HG03558 (cell line): ENCODE measurements around the gene DPP3.

Experiments
- ATAC-seq: cut with Tn5 transposase; IDR thresholded peaks from one replicate; pipeline ENCODE4 v1.9.1; 2021; ENCODE audit warnings: moderate number of reproducible peaks; ENCODE audit not compliant: unreplicated experiment; ENCODE audit errors: extremely low read depth

Gene DPP3

GRCh38 chr11:66477263-66478201 lies 2.7 kb upstream of the DPP3 start:
- ATAC-seq = no peak

DNA sequence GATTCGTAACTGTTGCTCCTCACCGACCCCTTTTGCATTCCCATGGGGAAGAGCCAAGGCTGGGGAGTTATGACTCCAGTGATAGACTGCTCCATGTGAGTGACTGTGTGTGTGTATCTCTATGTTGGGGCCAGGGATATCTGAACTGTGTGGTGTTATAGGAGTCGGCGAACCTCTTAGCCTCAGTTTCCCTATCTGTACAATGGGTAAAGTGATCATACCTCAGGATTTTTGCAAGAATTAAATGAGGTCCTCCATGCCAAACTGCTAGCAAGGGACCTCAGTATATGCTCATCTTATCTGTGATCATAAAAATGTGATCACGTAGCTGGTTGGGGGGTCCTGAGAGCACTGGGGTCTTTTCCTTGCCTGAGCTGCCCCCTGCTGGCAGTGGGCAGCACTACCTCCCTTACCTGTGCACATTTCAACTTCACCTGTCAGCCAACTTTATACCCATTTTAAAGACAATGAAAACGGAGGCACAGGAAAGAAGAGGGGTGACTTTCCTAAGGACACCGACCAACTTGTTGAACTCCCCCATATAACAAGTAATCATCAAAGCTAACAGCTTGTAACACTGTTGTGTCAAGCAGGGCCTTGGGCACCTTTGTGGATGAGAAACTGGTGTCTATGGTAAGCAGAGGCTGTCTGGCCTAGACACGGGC lies 1.4 kb upstream of the DPP3 start:
- ATAC-seq = no peak

- ATAC-seq = no peak
Measured at GRCh38 chr11:66479394-66480116, 679 bp upstream of the DPP3 start.

DNA sequence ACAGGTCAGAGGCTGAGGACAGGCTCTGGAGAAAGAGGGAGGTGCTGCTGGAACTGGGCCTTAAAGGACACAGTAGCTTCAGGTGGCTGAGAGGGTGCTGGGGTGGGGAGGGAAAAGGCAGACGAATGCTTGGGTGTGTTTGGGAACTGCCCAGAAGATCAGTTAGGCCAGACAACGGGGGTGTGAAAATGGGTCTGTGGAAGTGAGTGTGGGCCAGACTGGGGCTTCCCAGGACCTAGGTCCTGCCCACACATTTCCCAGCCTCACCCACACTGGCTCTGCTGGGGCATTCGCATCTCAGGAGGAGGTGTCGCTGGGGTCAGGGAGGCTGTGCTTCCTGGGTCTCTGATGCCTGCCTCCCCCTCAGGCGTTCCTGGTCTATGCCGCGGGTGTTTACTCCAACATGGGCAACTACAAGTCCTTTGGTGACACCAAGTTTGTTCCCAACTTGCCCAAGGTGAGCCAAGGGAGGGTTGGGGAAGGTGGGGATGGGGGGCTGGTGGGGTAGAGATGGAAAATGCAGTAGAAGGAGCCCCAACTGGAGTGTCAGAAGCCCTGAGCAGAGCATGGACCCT lies 4.7 kb downstream of the DPP3 start:
- no peak for ATAC-seq

DNA sequence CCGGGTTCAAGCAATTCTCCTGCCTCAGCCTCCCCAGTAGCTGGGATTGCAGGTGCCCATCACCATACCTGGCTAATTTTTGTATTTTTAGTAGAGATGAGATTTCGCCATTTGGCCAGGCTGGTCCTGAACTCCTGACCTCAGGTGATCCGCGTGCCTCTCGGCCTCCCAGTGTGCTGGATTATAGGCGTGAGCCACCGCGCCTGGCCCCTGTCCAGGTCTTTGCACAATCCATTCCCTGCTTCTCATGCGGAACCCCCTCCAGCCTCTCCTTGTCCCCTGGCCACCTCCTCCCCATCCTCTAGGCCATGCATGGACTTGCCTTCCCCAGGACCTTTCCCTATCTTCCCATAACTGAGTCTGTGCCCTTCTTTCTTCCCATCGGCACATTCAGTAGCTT lies 8.7 kb downstream of the DPP3 start:
- ATAC-seq = no peak

DNA sequence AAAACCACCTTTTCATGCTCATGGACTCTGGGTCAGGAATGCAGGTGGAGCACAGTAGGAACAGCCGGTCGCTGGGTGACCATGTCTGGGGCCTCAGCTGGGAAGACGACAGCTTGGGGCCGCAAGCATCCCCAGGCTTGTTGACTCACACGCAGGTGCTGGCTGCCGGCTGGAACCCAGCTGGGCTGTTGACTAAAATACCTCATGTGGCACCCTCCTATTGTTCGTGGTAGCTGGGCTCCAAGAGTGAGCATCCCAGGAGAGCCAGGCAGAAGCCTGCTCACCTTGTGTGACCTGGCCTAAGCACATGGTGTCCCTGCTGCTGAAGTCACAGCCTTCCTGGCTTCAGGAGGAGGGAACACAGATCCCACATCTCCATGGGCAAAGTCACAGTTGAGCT lies 9.4 kb downstream of the DPP3 start:
- ATAC-seq = no peak

DNA sequence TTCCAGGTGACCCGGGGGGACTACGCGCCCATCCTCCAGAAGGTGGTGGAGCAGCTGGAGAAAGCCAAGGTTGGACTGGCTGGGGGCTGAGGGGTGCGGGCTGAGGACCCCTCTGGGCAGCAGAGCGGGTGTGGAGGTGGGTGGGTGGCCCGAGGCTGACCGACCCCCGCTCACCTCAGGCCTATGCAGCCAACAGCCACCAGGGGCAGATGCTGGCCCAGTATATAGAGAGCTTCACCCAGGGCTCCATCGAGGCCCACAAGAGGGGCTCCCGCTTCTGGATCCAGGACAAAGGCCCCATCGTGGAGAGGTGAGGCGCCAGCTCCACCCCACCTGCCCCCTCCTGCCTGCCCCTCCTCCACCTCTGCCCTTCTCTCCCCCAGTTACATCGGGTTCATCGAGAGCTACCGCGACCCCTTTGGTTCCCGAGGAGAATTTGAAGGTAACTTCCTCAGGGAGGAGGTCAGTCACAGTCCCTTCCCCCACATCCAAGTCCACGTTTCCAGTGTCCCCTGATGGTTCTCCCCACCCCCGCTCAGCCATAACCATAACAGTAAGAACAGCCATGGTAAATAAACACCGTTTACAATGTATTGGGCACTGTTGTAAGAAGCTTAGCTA lies 11.2 kb downstream of the DPP3 start:
- no peak for ATAC-seq

GRCh38 chr11:66492161-66492865 lies 12.1 kb downstream of the DPP3 start:
- no peak for ATAC-seq

GRCh38 chr11:66493130-66493529 lies 12.9 kb downstream of the DPP3 start:
- ATAC-seq = no peak

GRCh38 chr11:66494458-66494857 lies 14.2 kb downstream of the DPP3 start:
- no peak for ATAC-seq

DNA sequence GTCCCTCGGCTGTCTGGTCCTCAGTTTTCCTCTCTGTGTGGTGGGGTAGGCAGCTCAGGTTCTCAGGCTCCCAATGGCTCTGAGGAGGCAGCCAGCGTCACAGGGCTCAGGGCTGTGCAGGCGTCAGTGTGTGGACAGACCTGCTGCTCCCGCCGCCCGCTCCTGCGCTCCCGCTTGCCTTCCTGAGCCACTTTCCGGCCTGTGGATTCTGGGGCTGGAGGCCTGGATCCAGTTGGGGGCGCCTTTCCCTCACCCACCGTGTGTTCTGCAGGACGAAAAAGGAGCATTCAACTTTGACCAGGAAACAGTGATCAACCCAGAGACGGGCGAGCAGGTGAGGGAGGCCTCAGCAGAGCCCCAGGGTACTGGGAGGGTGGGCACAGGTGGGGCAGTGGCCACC lies 14.7 kb downstream of the DPP3 start:
- ATAC-seq = no peak

DNA sequence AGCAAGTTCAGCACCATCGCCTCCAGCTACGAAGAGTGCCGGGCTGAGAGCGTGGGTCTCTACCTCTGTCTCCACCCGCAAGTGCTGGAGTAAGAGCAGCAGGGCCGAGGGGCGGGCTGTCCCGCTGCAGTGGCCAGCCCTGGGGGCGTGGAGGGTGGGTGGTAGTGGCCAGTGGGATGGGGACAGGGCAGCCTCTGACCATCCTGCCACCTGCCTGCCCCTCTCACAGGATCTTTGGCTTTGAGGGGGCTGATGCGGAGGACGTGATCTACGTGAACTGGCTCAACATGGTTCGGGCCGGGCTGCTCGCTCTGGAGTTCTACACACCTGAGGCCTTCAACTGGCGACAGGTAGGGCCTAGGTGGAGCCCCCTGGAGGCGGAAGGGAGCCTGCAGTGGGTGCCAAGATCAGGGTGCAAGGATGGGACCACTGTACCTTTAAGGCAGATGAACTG lies 15.2 kb downstream of the DPP3 start:
- no peak for ATAC-seq

GRCh38 chr11:66497206-66497605 lies 17.0 kb downstream of the DPP3 start:
- no peak for ATAC-seq

DNA sequence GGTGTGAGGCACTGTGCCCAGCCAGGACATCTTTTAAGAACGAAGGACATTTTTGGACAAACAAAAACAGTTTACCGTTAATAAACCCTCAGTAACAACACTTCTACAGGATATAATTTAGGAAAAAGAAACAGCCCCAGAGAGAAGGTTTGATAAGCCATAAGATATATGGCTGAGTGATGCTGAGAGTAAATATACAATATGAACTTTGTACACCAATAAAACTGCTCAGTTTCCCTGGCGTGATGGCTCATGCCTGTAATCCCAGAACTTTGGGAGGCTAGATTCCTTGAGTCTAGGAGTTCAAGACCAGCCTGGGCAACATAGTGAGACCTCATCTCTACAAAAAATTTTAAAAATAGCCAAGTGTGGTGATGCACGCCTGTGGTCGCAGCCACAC lies 18.3 kb downstream of the DPP3 start:
- no peak for ATAC-seq

DNA sequence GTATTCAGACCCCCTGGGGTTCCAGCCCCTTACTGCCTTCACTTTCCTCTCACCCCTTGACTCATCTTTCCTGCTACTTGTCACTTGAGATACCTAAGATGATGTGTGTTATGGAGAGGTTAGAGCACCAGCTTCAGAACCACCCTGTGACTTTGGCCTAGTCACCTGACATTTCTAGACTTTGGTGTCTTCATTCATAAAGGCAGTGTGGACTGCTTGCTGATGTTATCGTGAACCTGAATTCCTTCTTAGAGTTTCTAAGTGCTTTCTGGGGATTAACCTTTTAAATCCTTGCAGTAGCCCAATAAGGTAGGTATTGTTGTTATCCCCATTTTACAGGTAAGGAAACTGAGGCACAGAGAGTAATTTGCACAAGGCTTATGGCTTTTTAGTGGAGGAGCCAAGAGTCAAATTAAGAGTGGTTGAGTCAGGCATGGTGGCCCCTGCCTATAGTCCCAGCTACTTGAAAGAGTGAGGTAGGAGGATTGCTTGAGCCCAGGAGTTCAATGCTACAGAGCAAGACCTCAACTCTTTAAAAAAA lies 25.1 kb downstream of the DPP3 start:
- no peak for ATAC-seq

DNA sequence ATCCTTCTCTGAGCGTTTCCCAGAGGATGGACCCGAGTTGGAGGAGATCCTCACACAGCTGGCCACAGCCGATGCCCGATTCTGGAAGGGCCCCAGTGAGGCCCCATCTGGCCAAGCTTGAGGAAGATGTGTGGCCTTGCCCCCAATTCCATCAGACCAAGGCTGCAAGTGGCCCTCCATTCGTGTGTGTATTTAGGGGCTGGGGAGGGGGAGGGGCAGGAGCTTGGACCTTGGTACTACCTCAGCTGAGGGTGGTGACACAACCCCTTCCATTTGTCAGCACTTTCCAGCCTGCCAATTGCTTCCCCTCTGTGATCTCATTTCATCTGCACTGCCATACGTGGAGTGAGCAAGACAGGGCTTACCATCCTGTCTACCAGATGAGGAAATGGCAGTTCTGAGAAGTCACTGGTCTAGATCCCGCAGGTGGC lies 28.9 kb downstream of the DPP3 start:
- ATAC-seq = no peak

GRCh38 chr11:66510271-66510989 lies 30.2 kb downstream of the DPP3 start, which contains the start of gene BBS1:
BBS1 (plus strand) TSS chr11:66510635; CDS start chr11:66510660, 25 bp downstream.
- no peak for ATAC-seq

- ATAC-seq = no peak
Measured at GRCh38 chr11:66510990-66511339, 30.7 kb downstream of the DPP3 start.

DNA sequence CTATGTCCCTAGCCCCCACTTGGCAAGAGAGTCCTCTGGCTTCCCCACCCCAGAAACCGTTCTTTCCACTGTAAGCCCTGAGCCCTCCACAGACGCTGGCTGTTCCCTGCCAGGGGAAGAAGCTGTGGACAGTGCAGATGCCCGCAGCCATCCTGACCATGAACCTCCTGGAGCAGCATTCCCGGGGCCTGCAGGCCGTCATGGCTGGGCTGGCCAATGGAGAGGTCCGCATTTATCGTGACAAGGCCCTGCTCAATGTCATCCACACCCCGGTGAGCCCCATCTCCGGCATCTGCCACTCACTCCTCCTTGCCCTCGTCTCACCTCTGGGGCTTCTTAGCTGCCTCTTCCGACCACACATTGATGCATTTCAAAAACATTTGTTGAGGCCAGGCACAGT lies 43.4 kb downstream of the DPP3 start:
- ATAC-seq = no peak
